ENCODE results near the gene DCAKD.

The DCAKD gene

DNA sequence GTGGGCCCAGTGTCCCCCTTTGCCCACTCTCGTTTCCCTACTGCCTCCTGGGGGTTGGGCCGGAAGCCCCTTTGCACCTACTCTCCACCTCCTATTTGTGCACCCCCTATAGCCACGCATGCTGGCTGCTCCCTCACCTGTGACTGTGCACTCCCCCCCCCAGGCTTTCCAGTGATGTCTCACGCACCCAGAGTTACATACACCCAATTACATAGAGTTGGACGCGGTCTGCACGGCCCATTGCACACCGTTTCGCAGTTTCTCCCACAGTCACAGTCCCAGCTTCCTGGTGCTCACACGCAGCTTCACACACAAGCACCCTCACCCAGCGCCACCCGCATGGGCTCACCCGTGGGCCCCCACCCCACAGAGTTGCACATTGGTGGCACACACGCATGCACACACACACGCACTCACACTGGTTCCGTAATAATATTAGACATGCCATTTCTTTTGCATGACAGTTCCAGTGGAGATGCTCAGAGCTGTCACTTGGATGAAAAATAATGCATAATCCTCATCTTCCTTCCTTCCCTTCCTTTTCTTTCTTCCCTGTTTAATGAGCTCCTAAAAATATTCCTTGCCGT lies 61.8 kb downstream of the DCAKD start:
- no peak for TF ChIP-seq CTCF (IDR thresholded peaks at IDR 0.05; ENCODE audit: low read depth, low read length)
- no peak for DNase-seq
- no peaks in the 10 kb centered on the region for H3K27me3 ChIP-seq
- H3K4me1 ChIP-seq, result peaks cover 14% of the 10 kb centered on the region
- no peaks in the 10 kb centered on the region for H3K9me3 ChIP-seq
- no peak overlapping the region for H3K4me3 ChIP-seq (ENCODE audit: low read depth, low read length)
- H3K36me3 ChIP-seq, result no peaks in the 10 kb centered on the region

- no peak overlapping the region for H3K4me3 ChIP-seq (ENCODE audit: low read depth, low read length)
- DNase-seq, result no peak
- H3K27me3 ChIP-seq, result no peaks in the 10 kb centered on the region
- peaks cover 14% of the 10 kb centered on the region for H3K4me1 ChIP-seq
- no peaks in the 10 kb centered on the region for H3K9me3 ChIP-seq
- H3K36me3 ChIP-seq, result no peaks in the 10 kb centered on the region
- TF ChIP-seq CTCF (IDR thresholded peaks at IDR 0.05; ENCODE audit: low read depth, low read length), result no peak
These were observed 63.1 kb downstream of the DCAKD start for GRCh38 chr17:44988044-44988942.

GRCh38 chr17:44983563-44983962 lies 67.9 kb downstream of the DCAKD start:
- no peak for DNase-seq
- Histone ChIP-seq H3K36me3 (no peaks in the 10 kb centered on the region), H3K27me3 (no peaks in the 10 kb centered on the region), H3K4me3 (ENCODE audit: low read depth, low read length) (no peak overlapping the region), H3K9me3 (no peaks in the 10 kb centered on the region), H3K4me1 (peaks cover 7% of the 10 kb centered on the region)
- TF ChIP-seq CTCF (IDR thresholded peaks at IDR 0.05; ENCODE audit: low read depth, low read length), result no peak

DNA sequence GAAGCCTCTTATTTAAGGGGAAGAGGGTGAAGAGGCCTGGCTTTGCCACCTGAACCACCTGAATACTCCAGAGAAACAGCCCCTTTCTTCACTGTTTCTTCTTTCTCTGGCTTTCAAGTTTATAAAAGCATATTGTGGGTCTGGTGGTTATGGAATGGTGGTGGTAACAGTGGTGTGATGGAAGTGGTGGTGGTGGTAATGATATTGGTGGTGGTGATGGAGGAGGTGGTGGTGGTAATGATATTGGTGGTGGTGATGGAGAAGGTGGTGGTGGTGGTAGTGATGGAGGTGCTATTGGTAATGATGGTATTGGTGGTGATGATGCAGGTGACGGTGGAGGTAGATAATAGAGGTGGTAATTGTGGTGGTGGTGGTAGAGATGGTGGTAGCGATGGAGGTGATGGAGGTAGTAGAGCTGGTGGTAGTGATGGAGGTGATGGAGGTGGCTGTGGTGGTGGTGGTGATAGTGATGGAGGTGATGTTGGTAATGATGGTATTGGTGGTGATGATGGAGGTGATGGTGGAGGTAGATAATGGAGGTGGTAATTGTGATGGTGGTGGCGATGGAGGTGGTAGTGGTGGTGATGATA lies 69.2 kb downstream of the DCAKD start:
- TF ChIP-seq CTCF (IDR thresholded peaks at IDR 0.05; ENCODE audit: low read depth, low read length), result no peak
- H3K4me3 ChIP-seq (ENCODE audit: low read depth, low read length), result no peak overlapping the region
- no peaks in the 10 kb centered on the region for H3K27me3 ChIP-seq
- H3K36me3 ChIP-seq, result no peaks in the 10 kb centered on the region
- no peaks in the 10 kb centered on the region for H3K9me3 ChIP-seq
- peaks cover 11% of the 10 kb centered on the region for H3K4me1 ChIP-seq
- no peak for DNase-seq

GRCh38 chr17:44981221-44981968 lies 70.0 kb downstream of the DCAKD start:
- TF ChIP-seq CTCF (IDR thresholded peaks at IDR 0.05; ENCODE audit: low read depth, low read length), result no peak
- H3K4me3 ChIP-seq (ENCODE audit: low read depth, low read length), result no peak overlapping the region
- peaks cover 18% of the 10 kb centered on the region for H3K4me1 ChIP-seq
- no peaks in the 10 kb centered on the region for H3K36me3 ChIP-seq
- no peaks in the 10 kb centered on the region for H3K9me3 ChIP-seq
- no peaks in the 10 kb centered on the region for H3K27me3 ChIP-seq
- DNase-seq, result no peak
